B cell (primary cell): ENCODE results near the gene TPMT. TPM values are rescaled to one million over a fixed set of nuclear protein-coding genes. Genes with fewer than 3 reads are reported as not detected.

Experiments used
- ATAC-seq: fragments of 200-7000 bp; cut with Tn5 transposase; one replicate; pipeline ENCODE4 v1.10.0; 2021; ENCODE audit warnings: low read depth, mild to moderate bottlenecking, moderate number of reproducible peaks, moderate library complexity
- CTCF ChIA-PET: fragments of 350-600 bp; sonication (Branson Sonifier 250); formaldehyde crosslinking; loops from one replicate; lab custom pipeline; 2021; ENCODE audit warnings: antibody characterized with exemption, inconsistent platforms; lab: Charles Lee
- POLR2A ChIA-PET: fragments of 350-600 bp; sonication (Branson Sonifier 250); formaldehyde crosslinking; loops from one replicate; lab custom pipeline; 2021; ENCODE audit warnings: antibody characterized with exemption; lab: Charles Lee
- DNase-seq: peaks from one replicate; pipeline ENCODE4 v3.0.0; 2013
- H2AFZ ChIP-seq: 2 replicates; pipeline ENCODE4 v1.6.1; 2012; ENCODE audit warnings: mild to moderate bottlenecking, low read depth, low read length; ENCODE audit not compliant: insufficient read depth, poor library complexity, severe bottlenecking
- H3K27ac ChIP-seq, 2 donors: 1 replicate in 1 of 2; 2 replicates in 1 of 2; pipeline ENCODE4 v1.5.1; 2012 to 2013; ENCODE audit warnings: low read length in 2 of 2, mild to moderate bottlenecking in 2 of 2, moderate library complexity in 1 of 2
- H3K27me3 ChIP-seq, 4 experiments: fragments of 200-600 bp in 1 of 4; sonication (generic) in 1 of 4; replicated peaks in 1 of 4; 1 replicate in 2 of 4; 2 replicates in 2 of 4; pipeline versions ENCODE4 v1.6.1 to v1.7.0; 2013 to 2016; ENCODE audit warnings: low read length in 3 of 4, mild to moderate bottlenecking in 2 of 4, mixed read lengths in 1 of 4, moderate library complexity in 1 of 4; ENCODE audit not compliant: insufficient read depth in 4 of 4, control insufficient read depth in 3 of 4; ENCODE audit errors: control extremely low read depth in 1 of 4
- H3K36me3 ChIP-seq, 2 experiments: replicated peaks in 1 of 2; 1 replicate in 1 of 2; 2 replicates in 1 of 2; pipeline versions ENCODE4 v1.6.1 to v1.7.1; 2013; ENCODE audit warnings: low read length in 1 of 2; ENCODE audit not compliant: insufficient read depth in 2 of 2, control insufficient read depth in 1 of 2; ENCODE audit errors: control extremely low read depth in 1 of 2, extremely low read depth in 1 of 2
- H3K4me1 ChIP-seq, 2 donors: fragments of 200-600 bp in 1 of 2; sonication (generic) in 1 of 2; 1 replicate in 1 of 2; 2 replicates in 1 of 2; pipeline versions ENCODE4 v1.5.1 to v1.6.1; 2013 to 2017; ENCODE audit warnings: low read length in 2 of 2; ENCODE audit not compliant: control insufficient read depth in 2 of 2, insufficient read depth in 2 of 2
- H3K4me2 ChIP-seq: replicated peaks from 2 replicates; pipeline ENCODE3; 2012; ENCODE audit warnings: mild to moderate bottlenecking, low read depth, low read length; ENCODE audit not compliant: poor library complexity, severe bottlenecking
- H3K4me3 ChIP-seq, 5 experiments: fragments of 200-600 bp in 1 of 5; sonication (generic) in 1 of 5; 1 replicate in 3 of 5; 2 replicates in 2 of 5; pipeline versions ENCODE4 v1.5.1 to v1.7.0; 2011 to 2016; ENCODE audit warnings: low read length in 4 of 5, mild to moderate bottlenecking in 4 of 5, low read depth in 2 of 5, control low read depth in 1 of 5, moderate library complexity in 1 of 5; ENCODE audit not compliant: insufficient read depth in 1 of 5; ENCODE audit errors: control extremely low read depth in 1 of 5, extremely low read depth in 1 of 5
- H3K79me2 ChIP-seq: fragments of 200-600 bp; sonication (generic); one replicate; pipeline ENCODE4 v1.6.0; 2016; ENCODE audit warnings: low read length; ENCODE audit not compliant: control insufficient read depth, insufficient read depth
- H3K9ac ChIP-seq: fragments of 200-600 bp; sonication (generic); 2 replicates; pipeline ENCODE4 v1.6.1; 2017; ENCODE audit warnings: mild to moderate bottlenecking, low read length, moderate library complexity
- H3K9me3 ChIP-seq, 3 donors: one replicate each; pipeline versions ENCODE4 v1.6.1 to v1.7.1; 2013; ENCODE audit warnings: low read length in 2 of 3; ENCODE audit not compliant: control insufficient read depth in 2 of 3, insufficient read depth in 1 of 3; ENCODE audit errors: control extremely low read depth in 1 of 3
- H4K20me1 ChIP-seq: 2 replicates; pipeline ENCODE4 v1.6.0; 2012; ENCODE audit warnings: mild to moderate bottlenecking, low read length; ENCODE audit not compliant: insufficient read depth, control insufficient read depth, poor library complexity, severe bottlenecking
- H3K27ac Mint-ChIP-seq: one replicate; pipeline ENCODE4 v1.8.0; 2021; ENCODE audit warnings: mixed read lengths
- H3K27me3 Mint-ChIP-seq: one replicate; pipeline ENCODE4 v1.8.0; 2021; ENCODE audit warnings: mixed read lengths
- H3K4me1 Mint-ChIP-seq: one replicate; pipeline ENCODE4 v1.8.0; 2021; ENCODE audit warnings: mixed read lengths
- H3K4me3 Mint-ChIP-seq: one replicate; pipeline ENCODE4 v1.8.0; 2021; ENCODE audit warnings: mixed read lengths
- H3K9me3 Mint-ChIP-seq: one replicate; pipeline ENCODE4 v1.8.0; 2022; ENCODE audit warnings: mixed read lengths; ENCODE audit not compliant: insufficient read depth
- EZH2 ChIP-seq: IDR thresholded peaks from 2 replicates; pipeline ENCODE4 v1.6.1; 2012; ENCODE audit warnings: borderline replicate concordance, low read depth, mild to moderate bottlenecking, moderate library complexity, low read length; ENCODE audit not compliant: insufficient read depth, poor library complexity, severe bottlenecking
- WGBS: methylation state at CpG from one replicate; pipeline ENCODE4 v1.1.5; 2013; ENCODE audit warnings: missing lambda C conversion rate; ENCODE audit not compliant: insufficient coverage; 5-methylcytosine and 5-hydroxymethylcytosine counted together
- intact Hi-C: fragments of 100-400 bp; cut with micrococcal nuclease; formaldehyde crosslinking; loops from one replicate; pipeline ENCODE4 v1.10.0; 2022
- polyA plus RNA-seq: library from polyadenylated mRNA; depleted of rRNA; stranded (reverse); fragments of >200 nt; gene quantifications from 2 replicates; pipeline ENCODE4 v1.2.3, GENCODE V29; 2012
- total RNA-seq, 2 donors: library from RNA; stranded (reverse); fragments of 120-200 nt in 1 of 2; gene quantifications; 1 replicate in 1 of 2; 2 replicates in 1 of 2; pipeline versions ENCODE4 v1.2.3 to v1.2.4, GENCODE V29; 2013 to 2022
- TF ChIP-seq, protein P1 (sequence below): fragments of 200-600 bp; IDR thresholded peaks from one replicate; pipeline ENCODE4 v1.8.0; 2022; ENCODE audit warnings: antibody characterized with exemption, mild to moderate bottlenecking

Gene TPMT
- total and polyA plus RNA-seq, 2 donors (not counting 1 experiment from before 2014, with no cell fraction given) = 1.9 to 2.5 TPM

DNA sequence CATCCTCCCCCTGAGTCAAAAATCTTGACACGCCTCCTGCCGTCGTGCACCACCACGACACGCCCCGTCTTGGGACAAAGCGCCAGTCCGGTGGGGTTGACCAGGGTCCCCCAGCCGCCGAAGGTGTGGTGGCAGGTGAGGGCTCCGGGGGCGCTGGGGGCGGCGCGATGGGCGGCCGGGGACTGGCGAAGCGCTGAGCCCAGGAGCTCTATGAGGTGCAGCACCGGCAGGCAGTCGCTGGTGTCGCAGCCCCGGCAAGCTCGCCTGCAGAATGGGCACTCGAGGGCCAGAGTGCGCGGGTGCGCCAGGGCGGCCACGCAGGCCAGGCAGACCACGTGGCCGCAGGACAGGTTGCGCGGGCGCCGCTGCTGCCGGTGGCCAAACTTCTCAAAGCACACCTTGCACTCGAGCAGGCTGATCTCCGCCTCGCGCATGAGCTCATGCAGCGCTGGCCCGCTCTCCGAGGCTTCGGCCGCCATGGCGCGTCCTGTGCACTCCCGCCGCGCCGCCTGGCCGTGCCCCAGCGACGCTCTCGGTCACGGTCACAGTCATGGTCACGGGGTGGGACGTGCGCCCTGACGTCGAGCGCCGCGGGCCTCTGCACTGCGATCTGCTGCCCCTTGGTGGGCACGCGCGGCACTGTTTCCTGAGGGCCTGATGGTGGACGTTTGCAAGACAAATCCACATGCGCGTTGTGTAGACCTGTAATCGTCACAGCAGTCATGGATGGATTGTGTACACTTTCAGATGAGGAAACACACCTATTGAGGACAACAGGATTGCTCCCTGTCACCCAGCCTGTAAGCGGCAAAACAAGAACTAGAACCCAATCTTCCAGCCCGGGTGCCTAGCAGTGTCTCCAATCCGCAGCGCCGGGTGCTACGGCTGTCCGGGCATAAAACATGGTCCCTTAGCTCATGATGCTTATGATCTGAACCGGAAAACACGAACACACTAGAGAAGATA, 32.5 kb downstream of the TPMT start, which contains the start of gene NHLRC1:
Gene NHLRC1 (minus strand): TSS at position 550 of the 966 bp plus-strand sequence. CDS start 71 bp downstream, at position 479.
- peaks cover 0 to 14% of the 10 kb centered on the region in 2 donors for H3K4me1 ChIP-seq
- ChIA-PET POLR2A (interaction anchor here (0.6 kb wide), 2 partner anchors 33 to 327 kb away, joined by 3 read pairs; no protein-coding TSS in a partner anchor), CTCF (interaction anchor here (0.6 to 3.6 kb wide), 9 partner anchors 12 to 420 kb away, joined by 3 to 23 read pairs (median 5); partner anchors contain the start of genes KDM1B and TPMT)
- H3K9me3 ChIP-seq = peaks cover 0 to 18% (median 0%) of the 10 kb centered on the region in 3 donors
- peaks cover 16% of the 10 kb centered on the region for H3K4me1 Mint-ChIP-seq
- H3K4me3 ChIP-seq = peak within 1 kb of the TSS in 4 of 5 experiments; percentile 36 to 62 (median 59)
- intact Hi-C loops = loop anchor here (1.0 to 5.0 kb wide), 4 partner anchors 33 to 965 kb away; partner anchors contain the start of genes KDM1B and TPMT
- H3K9me3 Mint-ChIP-seq = no peaks in the 10 kb centered on the region
- 23% methylated on average over 78 of the region's 82 CpGs for WGBS
- ATAC-seq (peak; percentile 99), DNase-seq (peak; percentile 89)
- no peaks in the 10 kb centered on the region for H4K20me1 ChIP-seq
- H3K27me3 ChIP-seq = no peaks in the 10 kb centered on the region
- no peak within 1 kb of the TSS for H3K27ac ChIP-seq
- peak within 1 kb of the TSS; percentile 83 for H2AFZ ChIP-seq
- H3K4me2 ChIP-seq = peak within 1 kb of the TSS; percentile 84
- H3K9ac ChIP-seq = peak within 1 kb of the TSS; percentile 52
- peaks cover 6% of the 10 kb centered on the region for H3K27me3 Mint-ChIP-seq
- no peaks in the 10 kb centered on the region for H3K79me2 ChIP-seq
- H3K36me3 ChIP-seq = no peaks in the 10 kb centered on the region
- peak within 1 kb of the TSS; percentile 77 for H3K27ac Mint-ChIP-seq
- TF ChIP-seq EZH2 = no peak
- TF ChIP-seq, protein P1, sequence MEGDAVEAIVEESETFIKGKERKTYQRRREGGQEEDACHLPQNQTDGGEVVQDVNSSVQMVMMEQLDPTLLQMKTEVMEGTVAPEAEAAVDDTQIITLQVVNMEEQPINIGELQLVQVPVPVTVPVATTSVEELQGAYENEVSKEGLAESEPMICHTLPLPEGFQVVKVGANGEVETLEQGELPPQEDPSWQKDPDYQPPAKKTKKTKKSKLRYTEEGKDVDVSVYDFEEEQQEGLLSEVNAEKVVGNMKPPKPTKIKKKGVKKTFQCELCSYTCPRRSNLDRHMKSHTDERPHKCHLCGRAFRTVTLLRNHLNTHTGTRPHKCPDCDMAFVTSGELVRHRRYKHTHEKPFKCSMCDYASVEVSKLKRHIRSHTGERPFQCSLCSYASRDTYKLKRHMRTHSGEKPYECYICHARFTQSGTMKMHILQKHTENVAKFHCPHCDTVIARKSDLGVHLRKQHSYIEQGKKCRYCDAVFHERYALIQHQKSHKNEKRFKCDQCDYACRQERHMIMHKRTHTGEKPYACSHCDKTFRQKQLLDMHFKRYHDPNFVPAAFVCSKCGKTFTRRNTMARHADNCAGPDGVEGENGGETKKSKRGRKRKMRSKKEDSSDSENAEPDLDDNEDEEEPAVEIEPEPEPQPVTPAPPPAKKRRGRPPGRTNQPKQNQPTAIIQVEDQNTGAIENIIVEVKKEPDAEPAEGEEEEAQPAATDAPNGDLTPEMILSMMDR = peak; percentile 73
- peak within 1 kb of the TSS; percentile 93 for H3K4me3 Mint-ChIP-seq
